K562 (cell line): ENCODE data around the gene LRRN3. TPM values are rescaled to one million over a fixed set of nuclear protein-coding genes. Genes with fewer than 3 reads are reported as not detected.

ENCODE experiments used
- CLOCK ChIP-seq: fragments of 250-450 bp; sonication (Bioruptor Pico); IDR thresholded peaks from 2 replicates; pipeline ENCODE4 v1.4.0; 2020; ENCODE audit warnings: mild to moderate bottlenecking, moderate library complexity, borderline replicate concordance
- ETV5 ChIP-seq: sonication (generic); formaldehyde crosslinking; IDR thresholded peaks from 2 replicates; pipeline ENCODE4 v1.4.0; 2020; ENCODE audit warnings: low read depth, mild to moderate bottlenecking, missing genetic modification reagents
- HEY1 ChIP-seq: fragments of 250-450 bp; sonication (Bioruptor Pico); IDR thresholded peaks from 2 replicates; pipeline ENCODE4 v1.5.0; 2020; ENCODE audit warnings: mild to moderate bottlenecking, moderate library complexity, borderline replicate concordance
- HOXB6 ChIP-seq: fragments of 250-450 bp; sonication (Bioruptor Pico); IDR thresholded peaks from 2 replicates; pipeline ENCODE4 v1.5.1; 2022; ENCODE audit warnings: mild to moderate bottlenecking, borderline replicate concordance
- JUND ChIP-seq, 2 experiments: IDR thresholded peaks; 2 replicates in 1 of 2; 3 replicates in 1 of 2; pipeline ENCODE4 v1.6.1; 2011; ENCODE audit warnings: borderline replicate concordance in 2 of 2, low read depth in 2 of 2, low read length in 2 of 2, improper control_type of control experiment in 1 of 2, missing biosample characterization in 1 of 2, missing genetic modification characterization in 1 of 2, missing genetic modification reagents in 1 of 2
- MED1 ChIP-seq: sonication (generic); formaldehyde crosslinking; IDR thresholded peaks from 2 replicates; pipeline ENCODE4 v1.8.1; 2023; ENCODE audit warnings: missing genetic modification reagents, borderline replicate concordance
- MXI1 ChIP-seq: IDR thresholded peaks from 2 replicates; pipeline ENCODE4 v1.6.1; 2011; ENCODE audit warnings: low read depth, mild to moderate bottlenecking, improper control_type of control experiment, low read length
- RAD21 ChIP-seq, 2 experiments: fragments of 250-450 bp in 1 of 2; fragments of 450-650 bp in 1 of 2; sonication (Bioruptor Pico) in 1 of 2; formaldehyde crosslinking in 1 of 2; IDR thresholded peaks in 1 of 2; conservative IDR thresholded peaks in 1 of 2; 2 replicates each; pipeline versions ENCODE4 v1.4.0 to v1.8.0; 2020 to 2022; ENCODE audit warnings: mild to moderate bottlenecking in 2 of 2, moderate library complexity in 1 of 2
- SMARCA4 ChIP-seq: fragments of 450-650 bp; IDR thresholded peaks from 2 replicates; pipeline ENCODE4 v1.6.1; 2016
- STAT6 ChIP-seq: sonication (generic); formaldehyde crosslinking; IDR thresholded peaks from 2 replicates; pipeline ENCODE4 v1.8.1; 2023; ENCODE audit warnings: mild to moderate bottlenecking, missing genetic modification reagents
- XRCC3 ChIP-seq: fragments of 450-650 bp; IDR thresholded peaks from 2 replicates; pipeline ENCODE4 v1.6.1; 2017; ENCODE audit warnings: mild to moderate bottlenecking, moderate library complexity
- ZNF584 ChIP-seq: fragments of 200-800 bp; sonication (Bioruptor generic); IDR thresholded peaks from 2 replicates; pipeline ENCODE4 v1.6.1; 2016; ENCODE audit warnings: low read depth, mild to moderate bottlenecking, missing genetic modification characterization, missing compliant biosample characterization
- polyA plus RNA-seq, 8 experiments: library from polyadenylated mRNA; depleted of rRNA in 4 of 8; stranded (reverse) in 5 of 8; unstranded in 3 of 8; fragments of >200 nt; fragmentation: Nextera tagmentation in 2 of 8; fragmentation: Illumina TruSeq in 1 of 8; extraction: Ambion mirVana in 2 of 8; extraction: Trizol in 1 of 8; gene quantifications; 2 replicates each; pipeline versions ENCODE4 v1.2.1 to v1.2.3, GENCODE V29; 2011 to 2014; ENCODE audit warnings: inconsistent platforms in 1 of 8, missing spikeins in 1 of 8
- total RNA-seq, 7 experiments: library from RNA; depleted of rRNA in 6 of 7; stranded (reverse); fragments of >200 nt in 6 of 7; fragmentation: Illumina TruSeq in 2 of 7; extraction: Trizol in 2 of 7; gene quantifications; 2 replicates each; pipeline versions ENCODE4 v1.2.1 to v1.2.3, GENCODE V29; 2011 to 2021; ENCODE audit warnings: low replicate concordance in 1 of 7
- TF ChIP-seq, protein P1 (sequence below): sonication (generic); formaldehyde crosslinking; IDR thresholded peaks from 2 replicates; pipeline ENCODE4 v1.8.0; 2023; ENCODE audit warnings: mild to moderate bottlenecking, missing genetic modification reagents
- TF ChIP-seq, protein P2 (sequence below): fragments of 250-450 bp; sonication (Bioruptor Pico); IDR thresholded peaks from 2 replicates; pipeline ENCODE4 v1.5.0; 2021; ENCODE audit warnings: mild to moderate bottlenecking, moderate library complexity

The LRRN3 gene
- total and polyA plus RNA-seq, 9 of the 15 experiments (the other 6 are each of a cell fraction or from before 2014, with no cell fraction given), result 0.05 to 1.00 (median 0.20) TPM; not detected in 1

GRCh38 chr7:111098011-111098925 lies 7.3 kb downstream of the LRRN3 start (continued):
- TF ChIP-seq, protein P1, sequence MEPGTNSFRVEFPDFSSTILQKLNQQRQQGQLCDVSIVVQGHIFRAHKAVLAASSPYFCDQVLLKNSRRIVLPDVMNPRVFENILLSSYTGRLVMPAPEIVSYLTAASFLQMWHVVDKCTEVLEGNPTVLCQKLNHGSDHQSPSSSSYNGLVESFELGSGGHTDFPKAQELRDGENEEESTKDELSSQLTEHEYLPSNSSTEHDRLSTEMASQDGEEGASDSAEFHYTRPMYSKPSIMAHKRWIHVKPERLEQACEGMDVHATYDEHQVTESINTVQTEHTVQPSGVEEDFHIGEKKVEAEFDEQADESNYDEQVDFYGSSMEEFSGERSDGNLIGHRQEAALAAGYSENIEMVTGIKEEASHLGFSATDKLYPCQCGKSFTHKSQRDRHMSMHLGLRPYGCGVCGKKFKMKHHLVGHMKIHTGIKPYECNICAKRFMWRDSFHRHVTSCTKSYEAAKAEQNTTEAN (CRISPR knock-in tag), result no peak
- TF ChIP-seq HEY1, result no peak
- TF ChIP-seq RAD21 (CRISPR knock-in tag; conservative IDR thresholded peaks at IDR 0.05 in 1 of 2, IDR thresholded peaks at IDR 0.05 in 1 of 2), result peak; percentile 63 to 87
- TF ChIP-seq MXI1, result no peak
- no peak for TF ChIP-seq XRCC3
- no peak for TF ChIP-seq HOXB6
- no peak for TF ChIP-seq STAT6 (CRISPR knock-in tag)
- TF ChIP-seq SMARCA4, result no peak
- TF ChIP-seq MED1 (CRISPR knock-in tag), result no peak
- TF ChIP-seq ETV5, result no peak
- TF ChIP-seq, protein P2, sequence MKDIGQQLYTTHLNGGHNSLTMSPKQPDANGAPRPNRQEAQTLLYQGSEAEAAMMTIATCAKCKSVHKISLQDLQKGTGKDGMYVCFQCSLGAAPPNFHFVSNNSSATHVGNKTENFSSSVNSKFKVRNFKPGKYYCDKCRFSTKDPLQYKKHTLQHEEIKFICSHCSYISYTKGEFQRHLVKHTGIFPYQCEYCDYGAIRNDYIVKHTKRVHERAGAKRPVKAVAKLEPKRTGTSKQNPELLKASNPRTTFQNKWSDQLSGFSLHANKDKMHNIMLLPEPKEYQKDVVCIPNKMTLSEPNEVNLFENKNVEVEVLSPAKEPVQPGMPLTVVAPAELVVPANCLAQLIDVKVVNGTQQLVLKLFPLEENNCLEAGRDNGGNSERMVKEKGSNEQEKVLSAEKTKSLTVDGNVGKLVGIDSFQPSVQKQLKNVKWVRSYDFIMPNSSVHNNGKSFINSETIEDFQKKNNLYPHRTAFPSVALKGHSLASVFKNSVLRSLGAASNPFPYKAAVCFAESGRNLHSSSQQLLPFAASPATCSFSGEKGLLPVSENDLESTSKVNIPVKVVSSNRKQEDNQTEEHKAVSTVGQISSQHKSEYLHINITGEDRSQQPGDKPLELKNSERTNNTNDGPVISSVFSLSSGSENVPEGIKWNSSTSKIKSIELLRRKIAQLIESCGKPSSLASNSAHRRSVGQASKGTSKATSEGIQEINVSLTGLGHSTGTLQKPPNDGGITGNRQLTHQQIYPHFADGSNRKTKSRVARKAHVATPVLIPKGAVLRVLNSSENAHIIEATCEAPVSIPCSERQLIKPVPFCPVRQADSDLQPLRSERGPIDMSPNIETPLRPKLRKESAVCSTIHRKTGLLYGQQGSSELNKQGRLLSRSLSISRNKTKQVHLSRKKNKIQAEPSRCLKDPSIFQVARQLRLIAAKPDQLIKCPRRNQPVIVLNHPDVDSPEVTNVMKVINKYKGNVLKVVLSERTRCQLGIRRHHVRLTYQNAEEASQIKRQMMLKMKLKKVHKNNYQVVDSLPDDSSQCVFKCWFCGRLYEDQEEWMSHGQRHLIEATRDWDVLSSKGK, result no peak
- no peak for TF ChIP-seq JUND (IDR thresholded peaks at IDR 0.05; ENCODE audit: borderline replicate concordance, low read depth, low read length)
- no peak for TF ChIP-seq JUND (tag; IDR thresholded peaks at IDR 0.05; ENCODE audit: borderline replicate concordance, low read depth, low read length)
- TF ChIP-seq ZNF584 (CRISPR knock-in tag), result no peak
- TF ChIP-seq CLOCK (CRISPR knock-in tag), result no peak
